ENCODE data around the gene IGSF21.
"Not testable (repeated sequence)": the region's sequence is repeated elsewhere in the genome, so short reads cannot be mapped to it uniquely, and the experiment has no call there.

IGSF21 gene

DNA sequence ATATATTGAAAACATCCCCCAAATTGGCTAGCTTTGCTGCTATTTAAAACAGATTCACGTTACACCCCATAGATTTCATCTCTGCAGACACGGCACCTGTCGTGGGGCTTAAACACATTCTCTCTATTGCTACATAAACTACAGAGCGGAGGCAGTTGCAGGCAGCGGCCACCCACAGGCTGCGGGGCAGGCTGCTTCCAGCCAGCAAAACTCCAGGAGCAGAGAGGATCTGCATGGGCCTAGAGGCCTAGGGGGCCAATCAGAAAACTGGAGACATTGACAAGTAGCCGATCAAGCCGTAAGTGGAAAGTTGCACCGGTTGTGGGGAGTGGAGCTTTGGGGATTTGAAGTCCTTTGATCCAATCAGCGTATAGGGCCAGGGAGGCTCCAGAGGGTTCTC lies 244.1 kb downstream of the IGSF21 start:
- DNase-seq (ENCODE audit: low read depth in 1 of 2, low spot score in 1 of 2), result no peak

GRCh38 chr1:18352636-18353265 lies 245.2 kb downstream of the IGSF21 start:
- no peak for DNase-seq (ENCODE audit: low read depth in 1 of 2, low spot score in 1 of 2)

GRCh38 chr1:18353528-18353927 lies 245.9 kb downstream of the IGSF21 start:
- no peak for DNase-seq (ENCODE audit: low read depth in 1 of 2, low spot score in 1 of 2)

DNA sequence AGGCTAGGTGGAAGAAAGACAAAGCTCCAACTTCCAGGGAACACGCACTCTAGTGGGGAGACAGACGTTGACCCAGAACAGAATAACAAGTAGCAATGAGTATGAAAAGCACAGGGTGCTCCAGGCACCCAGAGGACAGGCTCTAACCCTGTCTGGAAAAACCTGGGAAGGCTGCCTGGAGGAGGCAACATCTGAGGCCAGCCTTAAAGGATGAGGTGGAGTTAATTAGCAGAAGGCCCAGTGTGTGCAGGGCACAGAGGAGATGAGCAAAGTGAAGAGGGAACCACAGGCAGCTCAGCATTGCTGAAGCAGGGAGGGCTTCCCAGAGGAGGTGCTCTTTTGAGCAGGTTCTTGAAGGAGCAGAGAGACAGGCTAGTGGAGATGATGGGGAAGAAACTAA lies 246.4 kb downstream of the IGSF21 start:
- no peak for DNase-seq (ENCODE audit: low read depth in 1 of 2, low spot score in 1 of 2)

- DNase-seq (ENCODE audit: low read depth in 1 of 2, low spot score in 1 of 2), result no peak
Measured at GRCh38 chr1:18354612-18355011, 247.0 kb downstream of the IGSF21 start.

GRCh38 chr1:18357622-18358230 lies 250.1 kb downstream of the IGSF21 start:
- no peak for DNase-seq (ENCODE audit: low read depth in 1 of 2, low spot score in 1 of 2)

DNA sequence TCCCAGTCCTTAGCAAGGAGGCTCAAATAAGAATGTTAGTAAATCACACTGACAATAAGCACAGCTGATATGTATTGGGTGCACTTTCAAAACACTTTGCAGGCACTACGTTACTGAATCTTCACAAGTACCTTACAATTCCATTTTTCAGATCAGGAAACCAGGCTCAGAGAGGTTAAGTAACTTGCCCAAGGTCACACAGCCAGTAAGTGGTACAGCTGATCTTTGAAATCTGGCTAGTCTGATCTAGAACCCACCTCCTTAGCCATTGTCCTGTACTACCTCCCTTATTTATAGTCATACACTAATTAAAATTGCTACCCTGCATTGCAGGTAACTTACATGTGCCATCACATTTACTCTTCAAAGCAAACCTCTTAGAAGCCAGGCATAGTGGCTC lies 251.0 kb downstream of the IGSF21 start:
- no peak for DNase-seq (ENCODE audit: low read depth in 1 of 2, low spot score in 1 of 2)

GRCh38 chr1:18360251-18360650 lies 252.7 kb downstream of the IGSF21 start:
- no peak for DNase-seq (ENCODE audit: low read depth in 1 of 2, low spot score in 1 of 2)

GRCh38 chr1:18362150-18362549 lies 254.6 kb downstream of the IGSF21 start:
- no peak for DNase-seq (ENCODE audit: low read depth in 1 of 2, low spot score in 1 of 2)

DNA sequence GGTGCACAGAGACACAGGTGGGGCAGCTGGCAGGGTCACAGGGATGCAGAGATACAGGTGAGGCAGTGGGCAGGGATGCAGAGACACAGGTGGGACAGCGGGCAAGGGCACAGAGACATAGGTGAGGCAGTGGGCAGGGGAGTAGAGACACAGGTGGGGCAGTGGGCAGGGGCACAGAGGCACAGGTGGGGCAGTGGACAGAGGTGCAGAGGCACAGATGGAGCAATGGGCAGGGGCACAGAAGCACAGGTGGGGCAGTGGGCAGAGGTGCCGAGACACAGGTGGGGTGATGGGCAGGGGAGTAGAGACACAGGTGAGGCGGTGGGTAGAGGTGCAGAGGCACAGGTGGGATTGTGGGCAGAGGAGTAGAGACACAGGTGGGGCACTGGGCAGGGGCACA lies 255.8 kb downstream of the IGSF21 start:
- no peak for DNase-seq (ENCODE audit: low read depth in 1 of 2, low spot score in 1 of 2)

GRCh38 chr1:18365099-18365705 lies 257.6 kb downstream of the IGSF21 start:
- DNase-seq (ENCODE audit: low read depth in 1 of 2, low spot score in 1 of 2), result no peak

DNA sequence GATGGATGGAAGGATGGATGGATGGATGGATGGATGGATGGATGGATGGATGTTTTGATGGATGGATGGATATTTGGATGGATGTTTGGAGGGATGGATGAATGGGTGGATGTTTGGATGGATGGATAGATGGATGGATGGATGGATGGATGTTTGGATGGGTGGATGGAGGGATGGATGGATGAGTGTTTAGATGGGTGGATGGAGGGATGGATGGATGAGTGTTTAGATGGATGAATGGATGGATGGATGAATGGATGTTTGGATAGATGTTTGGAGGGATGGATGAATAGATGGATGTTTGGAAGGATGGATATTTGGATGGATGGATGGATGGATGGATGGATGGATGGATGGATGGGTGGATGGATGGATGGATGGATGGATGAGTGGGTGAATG lies 264.9 kb downstream of the IGSF21 start:
- not testable (repeated sequence) for DNase-seq (ENCODE audit: low read depth in 1 of 2, low spot score in 1 of 2)

DNA sequence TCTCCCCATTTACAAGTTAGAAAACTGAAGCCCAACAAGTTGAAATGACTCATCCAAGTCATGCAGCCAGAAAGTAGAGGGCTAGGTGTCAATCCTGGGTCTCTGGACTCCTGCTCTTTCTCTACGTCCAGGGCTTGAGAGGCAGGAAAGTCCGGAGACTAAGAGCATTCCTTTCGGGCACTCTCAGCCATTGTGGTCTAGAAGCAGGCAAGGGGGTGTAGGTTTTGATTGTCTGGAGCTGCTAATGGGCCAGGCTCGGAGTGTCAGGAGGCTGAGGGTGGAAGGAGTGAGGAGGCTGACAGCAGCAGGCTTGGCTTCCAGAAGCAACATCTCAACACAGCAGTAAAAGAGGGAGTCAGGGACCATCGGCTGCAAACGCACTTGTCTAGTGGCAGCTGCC lies 265.6 kb downstream of the IGSF21 start:
- DNase-seq (ENCODE audit: low read depth in 1 of 2, low spot score in 1 of 2), result no peak

DNA sequence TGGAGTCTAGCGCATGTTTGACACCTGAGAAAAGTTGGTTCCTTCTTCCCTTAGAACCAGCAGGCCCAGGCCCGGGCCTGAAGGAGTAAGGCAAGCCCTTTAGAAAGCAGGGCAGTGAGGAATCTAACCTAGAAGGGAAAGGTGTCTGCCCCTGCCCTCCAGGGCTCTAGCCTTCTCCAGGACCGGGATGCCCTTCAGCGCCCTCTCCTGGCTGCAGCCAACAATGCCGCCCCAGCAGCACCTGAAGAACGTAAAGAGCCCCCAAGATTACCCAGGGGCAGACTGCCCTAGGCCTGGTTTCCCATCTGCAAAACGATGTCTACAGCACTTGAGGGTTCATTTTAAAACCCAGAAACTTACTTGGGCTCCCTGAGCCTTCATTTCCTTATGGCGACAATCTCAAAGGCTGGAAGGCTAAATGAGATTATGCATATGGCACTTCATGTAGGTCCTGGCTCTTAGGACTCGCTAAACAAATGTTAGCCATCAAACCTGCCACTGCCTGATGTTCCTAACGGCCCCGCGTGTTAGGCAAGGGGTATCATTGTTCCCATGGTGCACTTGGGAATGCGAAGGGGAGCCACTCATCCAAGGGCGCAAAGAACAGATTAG lies 266.4 kb downstream of the IGSF21 start:
- DNase-seq (ENCODE audit: low read depth in 1 of 2, low spot score in 1 of 2), result no peak

GRCh38 chr1:18376661-18377060 lies 269.1 kb downstream of the IGSF21 start:
- no peak for DNase-seq (ENCODE audit: low read depth in 1 of 2, low spot score in 1 of 2)

GRCh38 chr1:18380288-18380687 lies 272.7 kb downstream of the IGSF21 start:
- no peak for DNase-seq (ENCODE audit: low read depth in 1 of 2, low spot score in 1 of 2)

- DNase-seq (ENCODE audit: low read depth in 1 of 2, low spot score in 1 of 2), result no peak
Measured at GRCh38 chr1:18384059-18384458, 276.5 kb downstream of the IGSF21 start.

DNA sequence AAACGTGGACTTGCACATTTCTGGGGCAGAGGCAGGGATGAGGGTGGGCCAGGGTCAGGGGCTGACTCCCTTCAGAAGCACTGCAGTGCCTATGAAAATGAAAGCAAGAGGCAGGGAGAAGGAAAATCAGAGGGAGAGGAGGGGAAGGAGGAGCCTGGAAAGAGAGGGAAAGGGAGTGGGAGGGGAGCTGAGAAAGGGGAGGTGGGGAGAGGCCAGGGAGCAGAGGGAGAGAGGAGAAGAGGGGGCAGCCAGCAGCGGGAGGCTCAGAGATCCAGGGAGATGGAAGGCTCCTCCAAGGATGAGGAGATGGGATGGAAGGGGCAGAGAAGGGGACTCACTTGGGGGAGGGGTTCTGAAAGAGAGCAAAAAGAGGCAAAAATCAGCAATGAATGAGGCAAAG lies 276.9 kb downstream of the IGSF21 start:
- DNase-seq (ENCODE audit: low read depth in 1 of 2, low spot score in 1 of 2), result no peak

DNA sequence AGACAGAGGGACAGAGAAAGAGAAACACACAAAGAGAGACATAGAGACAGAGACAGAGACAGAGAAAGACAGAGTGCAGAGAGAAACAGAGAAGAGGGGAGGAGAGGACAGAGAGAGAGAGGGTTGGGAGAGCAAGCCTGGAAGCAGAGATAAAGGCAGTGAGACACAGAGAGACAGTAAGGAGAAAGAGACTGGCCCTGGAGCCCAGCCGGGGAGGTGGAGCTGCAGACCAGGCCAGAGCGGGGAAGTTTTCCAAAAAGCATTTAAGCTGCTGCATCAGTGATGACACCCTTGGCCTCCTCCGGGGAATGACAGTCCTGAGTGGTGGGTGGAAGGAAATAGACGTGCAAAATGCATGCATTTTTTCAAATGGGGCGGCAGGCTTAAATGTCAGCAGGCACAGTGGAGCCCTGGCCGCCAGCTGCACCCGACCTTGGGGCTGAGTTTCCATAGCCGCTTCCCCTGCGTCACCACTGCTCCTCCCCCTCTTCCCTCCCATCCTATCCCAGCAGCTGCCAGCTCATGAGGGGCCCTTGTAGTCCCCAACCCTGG lies 277.7 kb downstream of the IGSF21 start:
- no peak for DNase-seq (ENCODE audit: low read depth in 1 of 2, low spot score in 1 of 2)

- no peak for DNase-seq (ENCODE audit: low read depth in 1 of 2, low spot score in 1 of 2)
Measured at GRCh38 chr1:18386591-18386990, 279.0 kb downstream of the IGSF21 start.

DNA sequence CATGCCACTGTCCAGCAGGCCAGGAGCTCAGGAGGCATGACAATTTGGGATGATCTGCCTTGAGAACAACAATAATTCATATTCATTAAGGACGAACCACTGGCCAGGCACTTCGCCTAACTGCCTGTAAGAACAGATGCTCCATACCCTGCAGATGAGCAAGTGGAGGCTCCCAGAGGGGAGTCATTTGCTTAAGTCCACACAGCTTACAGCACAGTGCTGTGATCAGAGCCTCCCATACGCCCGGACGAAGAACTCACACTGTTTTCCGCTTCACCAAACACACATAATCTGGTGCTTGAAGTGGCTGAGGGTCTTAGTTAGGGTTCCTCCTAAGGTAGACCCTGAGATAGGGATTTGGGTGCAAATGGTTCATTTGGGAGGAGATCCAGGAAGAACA lies 279.7 kb downstream of the IGSF21 start:
- DNase-seq (ENCODE audit: low read depth in 1 of 2, low spot score in 1 of 2), result no peak

- DNase-seq (ENCODE audit: low read depth in 1 of 2, low spot score in 1 of 2), result no peak
Measured at GRCh38 chr1:18390953-18391352, 283.4 kb downstream of the IGSF21 start.
